H9 (cell line): ENCODE measurements around the gene DPF3. TPM values are rescaled to one million over a fixed set of nuclear protein-coding genes. Genes with fewer than 3 reads are reported as not detected.

Experiments
- DNase-seq: peaks from one replicate; pipeline ENCODE4 v3.0.0-alpha.2; 2017
- H2AFZ ChIP-seq: one replicate; pipeline ENCODE4 v1.6.1; 2013; ENCODE audit warnings: mild to moderate bottlenecking, low read length, control low read depth, moderate library complexity
- H2AK5ac ChIP-seq: 2 replicates; pipeline ENCODE4 v1.6.1; 2013; ENCODE audit warnings: low read length, control low read depth, mixed read lengths; ENCODE audit not compliant: insufficient read length
- H2BK120ac ChIP-seq: one replicate; pipeline ENCODE4 v1.6.1; 2013; ENCODE audit warnings: low read depth, mild to moderate bottlenecking, low read length, control low read depth, inconsistent platforms; ENCODE audit not compliant: poor library complexity, severe bottlenecking
- H2BK12ac ChIP-seq: 2 replicates; pipeline ENCODE4 v1.6.1; 2013; ENCODE audit warnings: low read length, control low read depth, mixed read lengths, low read depth; ENCODE audit not compliant: insufficient read length
- H2BK15ac ChIP-seq: 2 replicates; pipeline ENCODE4 v1.6.1; 2013; ENCODE audit warnings: low read depth, low read length, control low read depth
- H2BK20ac ChIP-seq: one replicate; pipeline ENCODE4 v1.6.1; 2013; ENCODE audit warnings: low read depth, mild to moderate bottlenecking, low read length, control low read depth, inconsistent platforms; ENCODE audit not compliant: poor library complexity, severe bottlenecking
- H2BK5ac ChIP-seq: 2 replicates; pipeline ENCODE4 v1.6.1; 2013; ENCODE audit warnings: low read length, control low read depth, mixed read lengths; ENCODE audit not compliant: insufficient read length
- H3K14ac ChIP-seq: 2 replicates; pipeline ENCODE4 v1.6.1; 2013; ENCODE audit warnings: low read length, control low read depth; ENCODE audit not compliant: insufficient read depth
- H3K18ac ChIP-seq: 2 replicates; pipeline ENCODE4 v1.6.1; 2013; ENCODE audit warnings: low read depth, mild to moderate bottlenecking, mixed read lengths, low read length, control low read depth; ENCODE audit not compliant: insufficient read length
- H3K23ac ChIP-seq: 2 replicates; pipeline ENCODE4 v1.6.1; 2013; ENCODE audit warnings: low read length, control low read depth, mixed read lengths, low read depth; ENCODE audit not compliant: insufficient read length
- H3K23me2 ChIP-seq: 2 replicates; pipeline ENCODE4 v1.6.1; 2013; ENCODE audit warnings: low read depth, mild to moderate bottlenecking, mixed read lengths, low read length, control low read depth; ENCODE audit not compliant: insufficient read length, poor library complexity, severe bottlenecking
- H3K27ac ChIP-seq: 2 replicates; pipeline ENCODE4 v1.5.1; 2013; ENCODE audit warnings: low read length, control low read depth, mixed read lengths, low read depth; ENCODE audit not compliant: insufficient read length
- H3K27me3 ChIP-seq: 2 replicates; pipeline ENCODE4 v1.6.1; 2013; ENCODE audit warnings: low read length, control low read depth, inconsistent platforms; ENCODE audit not compliant: insufficient read depth
- H3K4ac ChIP-seq: 2 replicates; pipeline ENCODE4 v1.6.1; 2013; ENCODE audit warnings: low read depth, mild to moderate bottlenecking, control low read depth, inconsistent platforms, low read length, moderate library complexity
- H3K4me1 ChIP-seq: 2 replicates; pipeline ENCODE4 v1.6.1; 2013; ENCODE audit warnings: low read length, control low read depth, inconsistent platforms; ENCODE audit not compliant: insufficient read depth
- H3K4me2 ChIP-seq: 2 replicates; pipeline ENCODE4 v1.6.1; 2013; ENCODE audit warnings: low read length, control low read depth, mixed read lengths; ENCODE audit not compliant: insufficient read length, insufficient read depth
- H3K56ac ChIP-seq: 2 replicates; pipeline ENCODE4 v1.6.1; 2013; ENCODE audit warnings: low read depth, mild to moderate bottlenecking, mixed read lengths, low read length, control low read depth; ENCODE audit not compliant: insufficient read length
- H3K79me1 ChIP-seq: 2 replicates; pipeline ENCODE4 v1.6.1; 2013; ENCODE audit warnings: low read depth, mild to moderate bottlenecking, moderate library complexity, low read length, control low read depth, inconsistent platforms; ENCODE audit not compliant: insufficient read depth, poor library complexity, severe bottlenecking
- H3K79me2 ChIP-seq: 2 replicates; pipeline ENCODE4 v1.6.1; 2013; ENCODE audit warnings: low read length, control low read depth, inconsistent platforms; ENCODE audit not compliant: insufficient read depth
- H3K9ac ChIP-seq: 2 replicates; pipeline ENCODE4 v1.6.1; 2013; ENCODE audit warnings: low read length, control low read depth, mixed read lengths; ENCODE audit not compliant: insufficient read length; ENCODE audit errors: extremely low read depth
- H3K9me3 ChIP-seq: one replicate; pipeline ENCODE4 v1.6.1; 2013; ENCODE audit warnings: low read depth, low read length, inconsistent platforms; ENCODE audit not compliant: control insufficient read depth
- H3T11ph ChIP-seq: one replicate; pipeline ENCODE4 v1.6.1; 2013; ENCODE audit warnings: mild to moderate bottlenecking, low read length, control low read depth, inconsistent platforms
- H4K20me1 ChIP-seq: one replicate; pipeline ENCODE4 v1.6.1; 2013; ENCODE audit not compliant: control insufficient read depth, insufficient read length, insufficient read depth
- H4K5ac ChIP-seq: 2 replicates; pipeline ENCODE4 v1.6.1; 2013; ENCODE audit warnings: low read depth, mild to moderate bottlenecking, mixed read lengths, low read length, control low read depth; ENCODE audit not compliant: insufficient read length
- H4K8ac ChIP-seq: replicated peaks from 2 replicates; pipeline ENCODE4 v1.6.1; 2013; ENCODE audit warnings: low read length, control low read depth, mixed read lengths, low read depth; ENCODE audit not compliant: insufficient read length
- H4K91ac ChIP-seq: 2 replicates; pipeline ENCODE4 v1.6.1; 2013; ENCODE audit warnings: low read depth, mild to moderate bottlenecking, moderate library complexity, mixed read lengths, low read length, control low read depth; ENCODE audit not compliant: insufficient read length
- H3K27ac Mint-ChIP-seq, 3 experiments: 2 replicates in 2 of 3; 3 replicates in 1 of 3; pipeline ENCODE4 v1.8.0; 2020 to 2021; ENCODE audit warnings: mixed read lengths in 3 of 3, mild to moderate bottlenecking in 1 of 3, moderate library complexity in 1 of 3
- H3K27me3 Mint-ChIP-seq: 2 replicates; pipeline ENCODE4 v1.8.0; 2021; ENCODE audit warnings: low read depth, mild to moderate bottlenecking, moderate library complexity, mixed read lengths
- H3K36me3 Mint-ChIP-seq, 3 experiments: 2 replicates in 2 of 3; 3 replicates in 1 of 3; pipeline ENCODE4 v1.8.0; 2020 to 2021; ENCODE audit warnings: low read depth in 3 of 3, mixed read lengths in 3 of 3; ENCODE audit not compliant: insufficient read depth in 1 of 3
- H3K4me1 Mint-ChIP-seq, 2 experiments: 2 replicates each; pipeline ENCODE4 v1.8.0; 2020; ENCODE audit warnings: mixed read lengths in 2 of 2
- H3K4me3 Mint-ChIP-seq, 2 experiments: 2 replicates in 1 of 2; 3 replicates in 1 of 2; pipeline ENCODE4 v1.8.0; 2020 to 2021; ENCODE audit warnings: mild to moderate bottlenecking in 2 of 2, mixed read lengths in 2 of 2, moderate library complexity in 1 of 2
- H3K9me3 Mint-ChIP-seq, 2 experiments: 2 replicates in 1 of 2; 3 replicates in 1 of 2; pipeline ENCODE4 v1.8.0; 2020; ENCODE audit warnings: mild to moderate bottlenecking in 2 of 2, mixed read lengths in 2 of 2, moderate library complexity in 1 of 2
- WGBS: extraction: QIAGEN DNeasy Blood & Tissue Kit; methylation state at CpG from one replicate; pipeline ENCODE4 v1.1.7; 2013; ENCODE audit warnings: missing lambda C conversion rate, low lambda C conversion rate, mixed read lengths; ENCODE audit not compliant: insufficient read length; ENCODE audit errors: extremely low coverage; 5-methylcytosine and 5-hydroxymethylcytosine counted together
- total RNA-seq: library from RNA; stranded (reverse); gene quantifications from 2 replicates; pipeline ENCODE4 v1.2.1, GENCODE V29; 2021
- TF ChIP-seq, protein P1 (sequence below): fragments of 200-600 bp; sonication (generic); conservative IDR thresholded peaks from 3 replicates; pipeline ENCODE4 v1.8.0; 2021; ENCODE audit warnings: antibody characterized with exemption, mild to moderate bottlenecking

Gene DPF3
- total RNA-seq, 1 experiment from 2014 or later = not detected

DNA sequence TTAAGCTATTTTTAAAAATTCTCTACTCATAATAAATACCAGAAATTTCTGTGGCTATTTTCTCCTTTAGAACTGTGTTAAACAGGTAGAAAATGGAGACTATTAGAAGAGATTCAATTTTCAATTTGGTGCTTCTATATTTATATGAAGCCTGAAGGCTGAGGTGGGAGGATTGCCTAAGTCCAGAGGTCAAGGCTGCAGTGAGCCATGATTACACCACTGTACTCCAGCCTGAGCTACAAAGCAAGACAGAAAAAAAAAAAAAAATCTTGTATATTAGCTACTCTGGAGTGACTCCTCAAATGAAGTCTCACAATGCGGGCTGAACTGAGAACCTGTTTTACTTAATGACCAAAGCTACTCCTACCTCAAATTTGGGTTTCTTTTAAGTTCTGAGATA is 9.8 kb upstream of the DPF3 start:
- no peak overlapping the region for H2BK5ac ChIP-seq
- Mint-ChIP-seq H3K4me3 (no peak overlapping the region), H3K27ac (no peak overlapping the region), H3K4me1 (peaks cover 24 to 25% of the 10 kb centered on the region in 2 experiments), H3K27me3 (peaks cover 37% of the 10 kb centered on the region), H3K36me3 (no peaks in the 10 kb centered on the region), H3K9me3 (no peaks in the 10 kb centered on the region)
- no peak overlapping the region for H3T11ph ChIP-seq
- no peak overlapping the region for H2BK20ac ChIP-seq
- H2BK120ac ChIP-seq = no peak overlapping the region
- no peaks in the 10 kb centered on the region for H3K79me2 ChIP-seq
- H3K9me3 ChIP-seq = no peaks in the 10 kb centered on the region
- no peak overlapping the region for H3K18ac ChIP-seq
- H3K4me2 ChIP-seq = no peak overlapping the region
- H3K79me1 ChIP-seq = no peaks in the 10 kb centered on the region
- H4K20me1 ChIP-seq = no peaks in the 10 kb centered on the region
- no peak overlapping the region for H3K14ac ChIP-seq
- H3K27ac ChIP-seq = no peak overlapping the region
- TF ChIP-seq, protein P1, sequence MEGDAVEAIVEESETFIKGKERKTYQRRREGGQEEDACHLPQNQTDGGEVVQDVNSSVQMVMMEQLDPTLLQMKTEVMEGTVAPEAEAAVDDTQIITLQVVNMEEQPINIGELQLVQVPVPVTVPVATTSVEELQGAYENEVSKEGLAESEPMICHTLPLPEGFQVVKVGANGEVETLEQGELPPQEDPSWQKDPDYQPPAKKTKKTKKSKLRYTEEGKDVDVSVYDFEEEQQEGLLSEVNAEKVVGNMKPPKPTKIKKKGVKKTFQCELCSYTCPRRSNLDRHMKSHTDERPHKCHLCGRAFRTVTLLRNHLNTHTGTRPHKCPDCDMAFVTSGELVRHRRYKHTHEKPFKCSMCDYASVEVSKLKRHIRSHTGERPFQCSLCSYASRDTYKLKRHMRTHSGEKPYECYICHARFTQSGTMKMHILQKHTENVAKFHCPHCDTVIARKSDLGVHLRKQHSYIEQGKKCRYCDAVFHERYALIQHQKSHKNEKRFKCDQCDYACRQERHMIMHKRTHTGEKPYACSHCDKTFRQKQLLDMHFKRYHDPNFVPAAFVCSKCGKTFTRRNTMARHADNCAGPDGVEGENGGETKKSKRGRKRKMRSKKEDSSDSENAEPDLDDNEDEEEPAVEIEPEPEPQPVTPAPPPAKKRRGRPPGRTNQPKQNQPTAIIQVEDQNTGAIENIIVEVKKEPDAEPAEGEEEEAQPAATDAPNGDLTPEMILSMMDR = no peak
- H3K56ac ChIP-seq = no peak overlapping the region
- no peak overlapping the region for H2BK12ac ChIP-seq
- no peak overlapping the region for H2AFZ ChIP-seq
- H3K9ac ChIP-seq = no peak overlapping the region
- H2AK5ac ChIP-seq = no peak overlapping the region
- H4K5ac ChIP-seq = no peak overlapping the region
- no peak overlapping the region for H3K23ac ChIP-seq
- H4K91ac ChIP-seq = no peak overlapping the region
- H3K4ac ChIP-seq = no peak overlapping the region
- no peak overlapping the region for H2BK15ac ChIP-seq
- no peak for DNase-seq
- no peaks in the 10 kb centered on the region for H3K4me1 ChIP-seq
- no peaks in the 10 kb centered on the region for H3K23me2 ChIP-seq
- no peak overlapping the region for H4K8ac ChIP-seq
- WGBS = no CpG with 5 or more reads among the region's 1 CpG
- no peaks in the 10 kb centered on the region for H3K27me3 ChIP-seq
